ENCODE data around the gene ADAM8. TPM values are rescaled to one million over a fixed set of nuclear protein-coding genes. Genes with fewer than 3 reads are reported as not detected.

ADAM8 gene
- total RNA-seq, 1 donor = 0.36 TPM

GRCh38 chr10:133230387-133231195 lies 46.1 kb downstream of the ADAM8 start:
- H3K4me3 ChIP-seq (ENCODE audit: low read depth, low read length) = no peak overlapping the region
- DNase-seq (ENCODE audit: low read depth) = no peak
- no peak for TF ChIP-seq CTCF (IDR thresholded peaks at IDR 0.05; ENCODE audit: insufficient read depth, low read length)

GRCh38 chr10:133230044-133230361 lies 46.7 kb downstream of the ADAM8 start, which contains the start of gene UTF1:
TSS of gene UTF1 (plus strand) at chr10:133230217. CDS start at chr10:133230289, 72 bp downstream.
- TF ChIP-seq CTCF (IDR thresholded peaks at IDR 0.05; ENCODE audit: insufficient read depth, low read length) = no peak
- no peak for DNase-seq (ENCODE audit: low read depth)
- no peak within 1 kb of the TSS for H3K4me3 ChIP-seq (ENCODE audit: low read depth, low read length)

- no peak for DNase-seq (ENCODE audit: low read depth)
- no peak for TF ChIP-seq CTCF (IDR thresholded peaks at IDR 0.05; ENCODE audit: insufficient read depth, low read length)
- no peak overlapping the region for H3K4me3 ChIP-seq (ENCODE audit: low read depth, low read length)
Observed at GRCh38 chr10:133229265-133230043, 47.2 kb downstream of the ADAM8 start.

DNA sequence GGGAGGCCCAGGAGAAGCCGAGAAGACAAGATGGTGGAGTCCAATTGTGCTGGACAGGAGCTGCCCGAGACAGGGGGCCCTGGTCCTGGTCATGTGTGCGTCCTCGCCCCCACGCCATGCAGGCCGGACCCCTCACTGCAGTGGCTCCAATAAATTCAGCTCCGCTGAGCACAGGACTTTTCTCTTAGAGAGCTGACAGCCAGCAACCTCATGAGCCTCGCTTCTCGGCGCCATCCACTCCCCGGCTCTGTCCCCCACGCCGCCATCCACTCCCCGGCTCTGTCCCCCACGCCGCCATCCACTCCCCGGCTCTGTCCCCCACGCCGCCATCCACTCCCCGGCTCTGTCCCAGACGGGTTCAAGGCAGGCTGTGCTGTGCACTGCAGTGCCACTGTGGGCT lies 49.4 kb downstream of the ADAM8 start:
- TF ChIP-seq CTCF (IDR thresholded peaks at IDR 0.05; ENCODE audit: insufficient read depth, low read length) = no peak
- no peak for DNase-seq (ENCODE audit: low read depth)
- H3K4me3 ChIP-seq (ENCODE audit: low read depth, low read length) = no peak overlapping the region

DNA sequence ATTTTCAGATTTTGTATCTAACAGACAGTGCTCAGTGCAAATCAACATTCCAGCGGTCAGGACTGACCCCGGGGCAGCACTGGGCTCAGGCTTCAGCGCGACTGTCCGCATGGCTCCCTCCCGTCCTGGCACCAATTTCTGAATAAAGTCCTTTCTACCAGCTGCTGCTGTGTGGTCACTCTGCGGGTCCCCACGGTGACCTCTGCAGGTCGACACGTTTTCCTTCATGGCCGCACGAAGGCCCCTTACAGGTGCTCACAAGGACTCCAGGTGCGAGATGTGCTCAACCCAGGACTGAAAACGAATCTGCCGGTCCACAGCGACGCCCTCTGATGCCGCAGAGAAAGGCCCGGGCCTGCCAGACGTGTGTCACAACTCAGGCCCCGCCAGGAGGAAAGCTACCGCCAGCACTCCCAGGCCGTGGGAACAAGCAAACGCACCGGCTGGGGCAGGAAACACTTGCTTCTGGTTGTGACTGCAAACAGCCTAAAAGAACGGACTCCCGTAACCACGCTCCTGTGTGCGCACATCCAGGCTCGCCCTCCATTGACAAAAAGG lies 50.3 kb downstream of the ADAM8 start:
- no peak for DNase-seq (ENCODE audit: low read depth)

GRCh38 chr10:133225707-133226191 lies 50.9 kb downstream of the ADAM8 start:
- H3K4me3 ChIP-seq (ENCODE audit: low read depth, low read length) = no peak overlapping the region
- DNase-seq (ENCODE audit: low read depth) = no peak
- TF ChIP-seq CTCF (IDR thresholded peaks at IDR 0.05; ENCODE audit: insufficient read depth, low read length) = no peak

More for the DNA sequence above, 50.3 kb downstream of the ADAM8 start:
- H3K4me3 ChIP-seq (ENCODE audit: low read depth, low read length) = no peak overlapping the region
- TF ChIP-seq CTCF (IDR thresholded peaks at IDR 0.05; ENCODE audit: insufficient read depth, low read length) = no peak

Measured in fibroblast of the aortic adventitia (primary cell).